ENCODE results near the gene KHSRP. TPM values are rescaled to one million over a fixed set of nuclear protein-coding genes. Genes with fewer than 3 reads are reported as not detected.

The KHSRP gene
- total and polyA plus RNA-seq, 10 donors, result 35.8 to 174 (median 124) TPM

- no peaks in the 10 kb centered on the region for H3K27me3 ChIP-seq (replicated peaks in 1 of 7)
- TF ChIP-seq, protein P1, sequence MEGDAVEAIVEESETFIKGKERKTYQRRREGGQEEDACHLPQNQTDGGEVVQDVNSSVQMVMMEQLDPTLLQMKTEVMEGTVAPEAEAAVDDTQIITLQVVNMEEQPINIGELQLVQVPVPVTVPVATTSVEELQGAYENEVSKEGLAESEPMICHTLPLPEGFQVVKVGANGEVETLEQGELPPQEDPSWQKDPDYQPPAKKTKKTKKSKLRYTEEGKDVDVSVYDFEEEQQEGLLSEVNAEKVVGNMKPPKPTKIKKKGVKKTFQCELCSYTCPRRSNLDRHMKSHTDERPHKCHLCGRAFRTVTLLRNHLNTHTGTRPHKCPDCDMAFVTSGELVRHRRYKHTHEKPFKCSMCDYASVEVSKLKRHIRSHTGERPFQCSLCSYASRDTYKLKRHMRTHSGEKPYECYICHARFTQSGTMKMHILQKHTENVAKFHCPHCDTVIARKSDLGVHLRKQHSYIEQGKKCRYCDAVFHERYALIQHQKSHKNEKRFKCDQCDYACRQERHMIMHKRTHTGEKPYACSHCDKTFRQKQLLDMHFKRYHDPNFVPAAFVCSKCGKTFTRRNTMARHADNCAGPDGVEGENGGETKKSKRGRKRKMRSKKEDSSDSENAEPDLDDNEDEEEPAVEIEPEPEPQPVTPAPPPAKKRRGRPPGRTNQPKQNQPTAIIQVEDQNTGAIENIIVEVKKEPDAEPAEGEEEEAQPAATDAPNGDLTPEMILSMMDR (IDR thresholded peaks at IDR 0.05 in 8 of 11, conservative IDR thresholded peaks at IDR 0.05 in 3 of 11), result no peak
- TF ChIP-seq POLR2A (IDR thresholded peaks at IDR 0.05) (no peak), POLR2AphosphoS5 (IDR thresholded peaks at IDR 0.05) (no peak)
- DNase-seq, result no peak
- peak overlapping the region in 4 of 8 donors; percentile 18 to 51 (median 50) for H3K27ac ChIP-seq
- WGBS, 5 donors, result 75 to 85% (median 77%) methylated on average over 10 of the region's 10 CpGs
- H3K4me3 ChIP-seq, result no peak overlapping the region
- no peaks in the 10 kb centered on the region for H3K9me3 ChIP-seq
- intact Hi-C loops (cut with DNase I; ENCODE audit: low total_unique reads), result no loop called here
- H3K4me1 ChIP-seq, result peaks cover 0 to 5% (median 0%) of the 10 kb centered on the region in 6 donors
- peaks cover 3 to 57% (median 48%) of the 10 kb centered on the region in 6 donors for H3K36me3 ChIP-seq
Observed at GRCh38 chr19:6413291-6413690, 11.3 kb downstream of the KHSRP start.

- no peaks in the 10 kb centered on the region for H3K27me3 ChIP-seq (replicated peaks in 1 of 7)
- no peak overlapping the region for H3K4me3 ChIP-seq
- intact Hi-C loops (cut with DNase I; ENCODE audit: low total_unique reads), result no loop called here
- DNase-seq, result no peak
- H3K27ac ChIP-seq, result peak overlapping the region in 4 of 8 donors; percentile 1 to 51 (median 50)
- TF ChIP-seq, protein P1 (IDR thresholded peaks at IDR 0.05 in 8 of 11, conservative IDR thresholded peaks at IDR 0.05 in 3 of 11), result peak in 9 of 11 experiments; percentile 22 to 69 (median 54)
- TF ChIP-seq POLR2AphosphoS5 (IDR thresholded peaks at IDR 0.05), result peak; percentile 8 to 57 (median 28)
- TF ChIP-seq POLR2A (IDR thresholded peaks at IDR 0.05), result no peak
- H3K9me3 ChIP-seq, result no peaks in the 10 kb centered on the region
- H3K4me1 ChIP-seq, result peaks cover 0 to 5% (median 0%) of the 10 kb centered on the region in 6 donors
- WGBS, 5 donors, result 67 to 78% (median 70%) methylated on average over 15 of the region's 15 CpGs
- peaks cover 3 to 50% (median 41%) of the 10 kb centered on the region in 6 donors for H3K36me3 ChIP-seq
Observed at GRCh38 chr19:6412447-6413091, 12.0 kb downstream of the KHSRP start.

DNA sequence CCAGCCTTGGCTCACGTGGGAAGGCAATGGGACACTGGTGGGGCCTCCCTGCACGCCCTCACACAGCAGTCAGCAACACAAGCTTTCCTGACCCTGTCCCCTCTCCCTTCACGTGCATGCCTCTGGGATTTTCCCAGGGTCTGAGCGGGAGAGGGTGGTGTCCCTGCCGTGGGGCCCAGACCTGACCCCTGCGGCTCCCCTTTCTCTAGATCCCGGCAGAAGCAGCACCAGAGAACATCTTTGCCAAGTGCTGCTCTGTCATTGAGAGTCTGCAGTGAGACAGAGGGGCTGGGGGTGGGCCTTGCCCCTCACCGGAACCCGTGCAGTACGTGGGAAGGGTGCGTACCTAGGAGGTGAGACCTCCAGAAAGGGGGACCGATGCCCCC is 12.6 kb downstream of the KHSRP start:
- H3K36me3 ChIP-seq, result peaks cover 3 to 45% (median 36%) of the 10 kb centered on the region in 6 donors
- 79 to 91% (median 79%) methylated on average over 8 to 12 of the region's 12 CpGs for WGBS, 5 donors

GRCh38 chr19:6409346-6409745 is 15.3 kb downstream of the KHSRP start:
- Histone ChIP-seq H3K9me3 (no peaks in the 10 kb centered on the region), H3K27me3 (replicated peaks in 1 of 7) (no peaks in the 10 kb centered on the region), H3K4me1 (peaks cover 0 to 5% (median 0%) of the 10 kb centered on the region in 6 donors), H3K4me3 (no peak overlapping the region), H3K36me3 (peaks cover 0 to 18% (median 9%) of the 10 kb centered on the region in 6 donors), H3K27ac (no peak overlapping the region)
- intact Hi-C loops (cut with DNase I; ENCODE audit: low total_unique reads), result no loop called here
- 89 to 97% (median 95%) methylated on average over 6 of the region's 6 CpGs for WGBS, 5 donors
- TF ChIP-seq, protein P1 (IDR thresholded peaks at IDR 0.05 in 8 of 11, conservative IDR thresholded peaks at IDR 0.05 in 3 of 11), result no peak
- TF ChIP-seq POLR2A (IDR thresholded peaks at IDR 0.05), result no peak
- TF ChIP-seq POLR2AphosphoS5 (IDR thresholded peaks at IDR 0.05), result no peak
- DNase-seq, result no peak

More for the DNA sequence above, 12.6 kb downstream of the KHSRP start:
- no peak overlapping the region for H3K4me3 ChIP-seq
- peaks cover 0 to 5% (median 0%) of the 10 kb centered on the region in 6 donors for H3K4me1 ChIP-seq
- H3K9me3 ChIP-seq, result no peaks in the 10 kb centered on the region
- TF ChIP-seq POLR2AphosphoS5 (IDR thresholded peaks at IDR 0.05) (peak in 1 of 3 donors; percentile 20), POLR2A (IDR thresholded peaks at IDR 0.05) (no peak)
- no peak for DNase-seq
- H3K27ac ChIP-seq, result peak overlapping the region in 1 of 8 donors; percentile 51
- H3K27me3 ChIP-seq (replicated peaks in 1 of 7), result no peaks in the 10 kb centered on the region
- intact Hi-C loops (cut with DNase I; ENCODE audit: low total_unique reads), result no loop called here
